HCT116 (cell line): Measurements from ENCODE around the gene PPP1CC. TPM values are rescaled to one million over a fixed set of nuclear protein-coding genes. Genes with fewer than 3 reads are reported as not detected.

Experiments used
- ATAC-seq: fragments of 200-7000 bp; cut with Tn5 transposase; 2 replicates; pipeline ENCODE4 v1.9.1; 2020; ENCODE audit warnings: mild to moderate bottlenecking, moderate library complexity
- BruUV-seq: library from RNA; stranded (reverse); fragments of 400-500 nt; replicated peaks from 2 replicates; lab custom pipeline; 2021; lab: Mats Ljungman, UMichigan
- CTCF ChIA-PET: fragments of 300-600 bp; sonication (Branson Sonifier 250); formaldehyde crosslinking; loops from one replicate; lab custom pipeline; 2021; ENCODE audit warnings: antibody characterized with exemption; lab: Charles Lee
- POLR2A ChIA-PET: fragments of 300-600, 350-600 bp; sonication (Branson Sonifier 250); formaldehyde crosslinking; loops from one replicate; lab custom pipeline; 2021; ENCODE audit warnings: antibody characterized with exemption; lab: Charles Lee
- RAD21 ChIA-PET, 2 experiments: fragments of 300-600 bp; sonication (Branson Sonifier 250); formaldehyde crosslinking; loops; one replicate each; lab custom pipeline; 2023; ENCODE audit warnings: low total read pairs in 2 of 2; ENCODE audit not compliant: uncharacterized antibody in 2 of 2, unreplicated experiment in 2 of 2, low non-redundant PET in 1 of 2; lab: Charles Lee
- DNase-seq: peaks from one replicate; pipeline ENCODE4 v3.0.0-alpha.2; 2010; ENCODE audit warnings: low read depth, low spot score
- H2AFZ ChIP-seq: fragments of 200-600 bp; shearing (Covaris generic), sonication (generic); 2 replicates; pipeline ENCODE4 v1.6.1; 2017; ENCODE audit warnings: low read depth, mixed run types, mixed read lengths, antibody characterized with exemption, low read length; ENCODE audit not compliant: poor library complexity, severe bottlenecking
- H3K27ac ChIP-seq: 2 replicates; pipeline ENCODE4 v1.5.1; 2012; ENCODE audit warnings: low read depth, low read length
- H3K27me3 ChIP-seq: fragments of 200-600 bp; sonication (generic); 2 replicates; pipeline ENCODE4 v1.6.1; 2016; ENCODE audit warnings: mixed run types, low read length, mixed read lengths; ENCODE audit not compliant: insufficient read depth
- H3K36me3 ChIP-seq, 2 experiments: fragments of 200-500 bp in 1 of 2; fragments of 200-600 bp in 1 of 2; sonication (Bioruptor generic) in 1 of 2; sonication (generic) in 1 of 2; 2 replicates each; pipeline versions ENCODE4 v1.5.1 to v1.6.1; 2014 to 2016; ENCODE audit warnings: low read length in 2 of 2, inconsistent platforms in 1 of 2, mixed read lengths in 1 of 2, mixed run types in 1 of 2; ENCODE audit not compliant: insufficient read depth in 2 of 2, control insufficient read depth in 1 of 2
- H3K4me1 ChIP-seq, 2 experiments: fragments of 200-600 bp in 1 of 2; sonication (generic) in 1 of 2; 2 replicates each; pipeline versions ENCODE4 v1.5.1 to v1.6.1; 2012 to 2017; ENCODE audit warnings: low read length in 2 of 2, inconsistent platforms in 1 of 2, mild to moderate bottlenecking in 1 of 2, mixed read lengths in 1 of 2, mixed run types in 1 of 2, moderate library complexity in 1 of 2; ENCODE audit not compliant: insufficient read depth in 2 of 2, control insufficient read depth in 1 of 2
- H3K4me2 ChIP-seq: fragments of 200-600 bp; sonication (generic); 2 replicates; pipeline ENCODE4 v1.6.1; 2017; ENCODE audit warnings: mixed run types, low read length, mixed read lengths
- H3K4me3 ChIP-seq, 2 experiments: fragments of 200-600 bp in 1 of 2; sonication (generic) in 1 of 2; replicated peaks in 1 of 2; 2 replicates each; pipeline ENCODE4 v1.5.1; 2011 to 2016; ENCODE audit warnings: low read length in 2 of 2, control low read depth in 1 of 2, low read depth in 1 of 2, mild to moderate bottlenecking in 1 of 2, mixed read lengths in 1 of 2, mixed run types in 1 of 2
- H3K79me2 ChIP-seq: fragments of 200-600 bp; sonication (generic); 2 replicates; pipeline ENCODE4 v1.6.1; 2017; ENCODE audit warnings: mild to moderate bottlenecking, mixed run types, low read length, moderate library complexity, mixed read lengths; ENCODE audit not compliant: insufficient read depth
- H3K9ac ChIP-seq: fragments of 200-600 bp; sonication (generic); 2 replicates; pipeline ENCODE4 v1.6.1; 2016; ENCODE audit warnings: low read length, mixed read lengths
- H3K9me2 ChIP-seq: fragments of 200-600 bp; sonication (generic), shearing (Covaris generic); 2 replicates; pipeline ENCODE4 v1.6.1; 2017; ENCODE audit warnings: mixed run types, mild to moderate bottlenecking, moderate library complexity; ENCODE audit not compliant: insufficient read depth
- H3K9me3 ChIP-seq, 2 experiments: fragments of 200-500 bp in 1 of 2; fragments of 200-600 bp in 1 of 2; sonication (Bioruptor generic) in 1 of 2; sonication (generic) in 1 of 2; 2 replicates each; pipeline ENCODE4 v1.6.1; 2014 to 2017; ENCODE audit warnings: low read length in 2 of 2, mixed read lengths in 2 of 2, inconsistent platforms in 1 of 2, low read depth in 1 of 2, mild to moderate bottlenecking in 1 of 2, mixed run types in 1 of 2, moderate library complexity in 1 of 2; ENCODE audit not compliant: control insufficient read depth in 1 of 2, insufficient read depth in 1 of 2
- H4K20me1 ChIP-seq: fragments of 200-600 bp; sonication (generic), shearing (Covaris generic); 2 replicates; pipeline ENCODE4 v1.6.1; 2017; ENCODE audit warnings: mixed run types, mild to moderate bottlenecking, moderate library complexity; ENCODE audit not compliant: insufficient read depth
- EGR1 ChIP-seq: IDR thresholded peaks from 2 replicates; pipeline ENCODE4 v1.6.1; 2012; ENCODE audit warnings: low read depth
- SIN3A ChIP-seq: IDR thresholded peaks from 2 replicates; pipeline ENCODE4 v1.6.1; 2012; ENCODE audit warnings: low read depth
- TCF7L2 ChIP-seq: IDR thresholded peaks from 2 replicates; pipeline ENCODE4 v1.7.0; 2011; ENCODE audit warnings: borderline replicate concordance, inconsistent platforms; ENCODE audit not compliant: insufficient read depth, insufficient read length; ENCODE audit errors: extremely low read depth
- YY1 ChIP-seq: IDR thresholded peaks from 2 replicates; pipeline ENCODE4 v1.6.1; 2011; ENCODE audit warnings: low read length, low read depth, moderate library complexity, mild to moderate bottlenecking; ENCODE audit not compliant: insufficient replicate concordance; ENCODE audit errors: extremely low read depth
- intact Hi-C: fragments of 100-400 bp; cut with micrococcal nuclease; formaldehyde crosslinking; loops from 2 replicates; pipeline ENCODE4 v1.10.0; 2022
- total RNA-seq: library from RNA; stranded (reverse); gene quantifications from one replicate; pipeline ENCODE4 v1.2.1, GENCODE V29; 2021; ENCODE audit not compliant: unreplicated experiment
- TF ChIP-seq, protein P1 (sequence below), 3 experiments: fragments of 200-600 bp in 1 of 3; sonication (generic) in 1 of 3; IDR thresholded peaks in 2 of 3; conservative IDR thresholded peaks in 1 of 3; 2 replicates each; pipeline ENCODE4 v1.5.1; 2012 to 2017; ENCODE audit warnings: low read depth in 2 of 3, low read length in 2 of 3, antibody characterized with exemption in 1 of 3, borderline replicate concordance in 1 of 3, control low read depth in 1 of 3, mild to moderate bottlenecking in 1 of 3, mixed read lengths in 1 of 3, mixed run types in 1 of 3, moderate library complexity in 1 of 3; ENCODE audit not compliant: insufficient read depth in 1 of 3
- TF ChIP-seq, protein P2 (sequence below): IDR thresholded peaks from 2 replicates; pipeline ENCODE4 v1.6.1; 2012; ENCODE audit warnings: low read depth

The PPP1CC gene
- total RNA-seq, 1 experiment from 2014 or later: 248 TPM

DNA sequence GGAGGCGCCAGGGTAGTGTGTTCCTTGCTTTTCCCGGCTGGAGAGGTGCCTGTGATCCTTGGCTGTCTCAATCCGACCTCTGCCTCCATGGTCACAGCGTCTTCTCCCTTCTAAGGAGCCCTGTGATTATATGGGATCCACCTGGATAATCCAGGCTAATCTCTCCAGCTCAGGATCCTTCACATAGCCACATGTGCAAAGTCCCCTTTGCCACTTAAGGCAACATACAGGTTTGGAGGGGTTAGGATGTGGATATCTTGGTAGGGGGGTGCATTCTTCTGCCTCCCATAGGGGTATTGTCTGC lies 52.6 kb downstream of the PPP1CC start (continued):
- TF ChIP-seq, protein P1, sequence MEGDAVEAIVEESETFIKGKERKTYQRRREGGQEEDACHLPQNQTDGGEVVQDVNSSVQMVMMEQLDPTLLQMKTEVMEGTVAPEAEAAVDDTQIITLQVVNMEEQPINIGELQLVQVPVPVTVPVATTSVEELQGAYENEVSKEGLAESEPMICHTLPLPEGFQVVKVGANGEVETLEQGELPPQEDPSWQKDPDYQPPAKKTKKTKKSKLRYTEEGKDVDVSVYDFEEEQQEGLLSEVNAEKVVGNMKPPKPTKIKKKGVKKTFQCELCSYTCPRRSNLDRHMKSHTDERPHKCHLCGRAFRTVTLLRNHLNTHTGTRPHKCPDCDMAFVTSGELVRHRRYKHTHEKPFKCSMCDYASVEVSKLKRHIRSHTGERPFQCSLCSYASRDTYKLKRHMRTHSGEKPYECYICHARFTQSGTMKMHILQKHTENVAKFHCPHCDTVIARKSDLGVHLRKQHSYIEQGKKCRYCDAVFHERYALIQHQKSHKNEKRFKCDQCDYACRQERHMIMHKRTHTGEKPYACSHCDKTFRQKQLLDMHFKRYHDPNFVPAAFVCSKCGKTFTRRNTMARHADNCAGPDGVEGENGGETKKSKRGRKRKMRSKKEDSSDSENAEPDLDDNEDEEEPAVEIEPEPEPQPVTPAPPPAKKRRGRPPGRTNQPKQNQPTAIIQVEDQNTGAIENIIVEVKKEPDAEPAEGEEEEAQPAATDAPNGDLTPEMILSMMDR (IDR thresholded peaks at IDR 0.05 in 2 of 3, conservative IDR thresholded peaks at IDR 0.05 in 1 of 3; ENCODE audit: borderline replicate concordance in 1 of 3, insufficient read depth in 1 of 3, low read depth in 2 of 3, low read length in 2 of 3): no peak

DNA sequence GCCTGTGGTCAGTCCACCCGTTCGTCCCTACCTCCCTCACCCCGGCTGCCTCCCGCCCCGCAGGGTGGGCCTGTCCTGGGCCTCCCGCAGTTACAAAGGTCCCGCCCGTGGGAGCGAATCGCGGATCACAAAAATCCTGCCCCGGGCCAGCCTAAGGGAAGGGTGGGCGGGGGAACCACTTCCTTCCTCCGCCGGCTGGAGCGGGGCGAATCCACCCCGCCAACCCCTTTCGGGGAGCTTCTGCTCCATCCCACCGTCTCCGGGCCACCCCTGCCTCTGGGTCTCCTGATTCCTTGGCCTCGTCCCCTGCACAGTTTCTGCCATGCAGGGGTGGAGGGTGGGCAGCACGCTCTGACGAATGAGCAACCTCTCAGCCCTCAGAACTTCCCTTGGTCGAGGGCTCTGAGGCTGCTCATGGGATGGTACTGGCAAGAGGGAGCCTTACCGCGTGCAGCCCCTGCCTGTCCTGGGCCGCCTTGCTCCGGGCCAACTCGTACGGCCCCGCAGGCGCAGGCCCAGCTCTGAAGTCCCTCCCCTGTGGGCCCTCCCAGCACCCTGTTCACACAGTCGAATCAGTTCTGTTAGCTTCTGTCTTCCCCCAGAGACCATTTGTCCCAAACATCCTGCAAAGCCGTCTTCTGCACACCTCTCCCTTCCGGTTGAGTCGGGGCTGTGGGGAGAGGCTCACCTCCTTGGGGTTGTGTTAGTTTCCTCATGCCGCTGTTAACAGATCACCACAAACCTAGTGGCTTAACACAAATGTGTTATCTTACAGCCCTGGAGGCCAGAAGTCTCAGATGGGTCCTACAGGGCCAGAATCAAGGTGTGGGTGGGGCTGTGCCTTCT lies 53.2 kb downstream of the PPP1CC start:
- Histone ChIP-seq H3K4me3 (no peak overlapping the region), H3K9ac (no peak overlapping the region), H3K4me1 (no peaks in the 10 kb centered on the region), H2AFZ (no peak overlapping the region), H4K20me1 (no peaks in the 10 kb centered on the region), H3K36me3 (no peaks in the 10 kb centered on the region), H3K9me3 (no peaks in the 10 kb centered on the region), H3K4me2 (no peak overlapping the region), H3K79me2 (no peaks in the 10 kb centered on the region), H3K27me3 (0 out of 2 replicates have a peak, but pooled peaks cover 5% of the 10 kb centered on the region), H3K27ac (no peak overlapping the region), H3K9me2 (no peaks in the 10 kb centered on the region)
- DNase-seq: no peak
- ATAC-seq: no peak; the same call in 1 of the 2 replicates
- intact Hi-C loops: loop anchor here (10.0 kb wide), 1 partner anchor 75 kb away; the partner anchor contains the start of gene TCTN1
- BruUV-seq: no TSS peak
- TF ChIP-seq, protein P2, sequence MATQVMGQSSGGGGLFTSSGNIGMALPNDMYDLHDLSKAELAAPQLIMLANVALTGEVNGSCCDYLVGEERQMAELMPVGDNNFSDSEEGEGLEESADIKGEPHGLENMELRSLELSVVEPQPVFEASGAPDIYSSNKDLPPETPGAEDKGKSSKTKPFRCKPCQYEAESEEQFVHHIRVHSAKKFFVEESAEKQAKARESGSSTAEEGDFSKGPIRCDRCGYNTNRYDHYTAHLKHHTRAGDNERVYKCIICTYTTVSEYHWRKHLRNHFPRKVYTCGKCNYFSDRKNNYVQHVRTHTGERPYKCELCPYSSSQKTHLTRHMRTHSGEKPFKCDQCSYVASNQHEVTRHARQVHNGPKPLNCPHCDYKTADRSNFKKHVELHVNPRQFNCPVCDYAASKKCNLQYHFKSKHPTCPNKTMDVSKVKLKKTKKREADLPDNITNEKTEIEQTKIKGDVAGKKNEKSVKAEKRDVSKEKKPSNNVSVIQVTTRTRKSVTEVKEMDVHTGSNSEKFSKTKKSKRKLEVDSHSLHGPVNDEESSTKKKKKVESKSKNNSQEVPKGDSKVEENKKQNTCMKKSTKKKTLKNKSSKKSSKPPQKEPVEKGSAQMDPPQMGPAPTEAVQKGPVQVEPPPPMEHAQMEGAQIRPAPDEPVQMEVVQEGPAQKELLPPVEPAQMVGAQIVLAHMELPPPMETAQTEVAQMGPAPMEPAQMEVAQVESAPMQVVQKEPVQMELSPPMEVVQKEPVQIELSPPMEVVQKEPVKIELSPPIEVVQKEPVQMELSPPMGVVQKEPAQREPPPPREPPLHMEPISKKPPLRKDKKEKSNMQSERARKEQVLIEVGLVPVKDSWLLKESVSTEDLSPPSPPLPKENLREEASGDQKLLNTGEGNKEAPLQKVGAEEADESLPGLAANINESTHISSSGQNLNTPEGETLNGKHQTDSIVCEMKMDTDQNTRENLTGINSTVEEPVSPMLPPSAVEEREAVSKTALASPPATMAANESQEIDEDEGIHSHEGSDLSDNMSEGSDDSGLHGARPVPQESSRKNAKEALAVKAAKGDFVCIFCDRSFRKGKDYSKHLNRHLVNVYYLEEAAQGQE: no peak
- TF ChIP-seq SIN3A (no peak), TCF7L2 (no peak), EGR1 (no peak), YY1 (no peak)
- POLR2A ChIA-PET: no interaction called here
- RAD21 ChIA-PET: no interaction called here
- CTCF ChIA-PET: no interaction called here
